Astrocyte of the spinal cord (primary cell): ENCODE measurements around the gene FARP1.

Experiments
- DNase-seq: peaks from one replicate; pipeline ENCODE4 v3.0.0; 2011; ENCODE audit warnings: low read depth, low spot score
- H3K4me3 ChIP-seq: 2 replicates; pipeline ENCODE4 v1.5.1; 2011; ENCODE audit warnings: low read depth, mild to moderate bottlenecking, low read length, moderate library complexity
- CTCF ChIP-seq: IDR thresholded peaks from 2 replicates; pipeline ENCODE4 v1.5.1; 2012; ENCODE audit warnings: low read depth, mild to moderate bottlenecking, low read length, inconsistent platforms
- in situ Hi-C: cut with HindIII; loops from 2 replicates; pipeline ENCODE4 v1.10.0; 2017; ENCODE audit warnings: low sequenced_read_pairs

FARP1 gene

GRCh38 chr13:98462241-98462882 lies 319.5 kb downstream of the FARP1 start:
- no peak for TF ChIP-seq CTCF
- no peak overlapping the region for H3K4me3 ChIP-seq
- DNase-seq: no peak
- in situ Hi-C loops: no loop called here

- no peak overlapping the region for H3K4me3 ChIP-seq
- no peak for TF ChIP-seq CTCF
- in situ Hi-C loops: no loop called here
- no peak for DNase-seq
Observed at GRCh38 chr13:98462946-98463345, 320.1 kb downstream of the FARP1 start.

GRCh38 chr13:98466634-98467236 lies 323.8 kb downstream of the FARP1 start:
- no peak overlapping the region for H3K4me3 ChIP-seq
- TF ChIP-seq CTCF: peak; percentile 80
- in situ Hi-C loops: no loop called here
- peak; percentile 61 for DNase-seq

GRCh38 chr13:98467263-98467985 lies 324.5 kb downstream of the FARP1 start:
- H3K4me3 ChIP-seq: no peak overlapping the region
- in situ Hi-C loops: no loop called here
- DNase-seq: no peak
- TF ChIP-seq CTCF: no peak

- TF ChIP-seq CTCF: peak; percentile 16
- DNase-seq: no peak
- in situ Hi-C loops: no loop called here
- H3K4me3 ChIP-seq: no peak overlapping the region
Observed at GRCh38 chr13:98468361-98468760, 325.5 kb downstream of the FARP1 start.

- TF ChIP-seq CTCF: no peak
- in situ Hi-C loops: no loop called here
- DNase-seq: no peak
- H3K4me3 ChIP-seq: no peak overlapping the region
Observed at GRCh38 chr13:98468929-98469328, 326.0 kb downstream of the FARP1 start.
